Heart right ventricle (tissue), 16 donors: ENCODE measurements around the gene CARMIL1. TPM values are rescaled to one million over a fixed set of nuclear protein-coding genes. Genes with fewer than 3 reads are reported as not detected.

Experiments used
- ATAC-seq, 8 donors: fragments of 200-7000 bp; cut with Tn5 transposase; one replicate each; pipeline ENCODE4 v1.9.1; 2020; ENCODE audit warnings: mild to moderate bottlenecking in 8 of 8, moderate library complexity in 8 of 8, moderate number of reproducible peaks in 1 of 8
- DNase-seq, 2 donors: peaks; one replicate each; pipeline ENCODE4 v3.0.0-alpha.2; 2020
- H3K27ac ChIP-seq, 10 donors: fragments of 200-600 bp; sonication (generic) in 2 of 10; one replicate each; pipeline versions ENCODE4 v1.5.0 to v1.8.0; 2020 to 2022; ENCODE audit warnings: mild to moderate bottlenecking in 3 of 10
- H3K27me3 ChIP-seq, 7 donors: fragments of 200-600 bp; one replicate each; pipeline ENCODE4 v1.8.0; 2021 to 2022; ENCODE audit warnings: mild to moderate bottlenecking in 2 of 7
- H3K36me3 ChIP-seq, 9 donors: fragments of 200-600 bp; sonication (generic) in 1 of 9; one replicate each; pipeline versions ENCODE4 v1.5.0 to v1.8.0; 2020 to 2022; ENCODE audit warnings: mild to moderate bottlenecking in 2 of 9
- H3K4me1 ChIP-seq, 9 donors: fragments of 200-600 bp; sonication (generic) in 1 of 9; one replicate each; pipeline versions ENCODE4 v1.5.0 to v1.8.0; 2020 to 2022; ENCODE audit warnings: mild to moderate bottlenecking in 4 of 9
- H3K4me3 ChIP-seq, 10 donors: fragments of 200-600 bp; sonication (generic) in 2 of 10; one replicate each; pipeline versions ENCODE4 v1.5.0 to v1.8.0; 2020 to 2022; ENCODE audit warnings: mild to moderate bottlenecking in 7 of 10, moderate library complexity in 2 of 10
- H3K9me3 ChIP-seq, 11 donors: fragments of 200-600 bp in 10 of 11; sonication (generic) in 2 of 11; one replicate each; pipeline versions ENCODE4 v1.5.0 to v1.8.0; 2013 to 2022; ENCODE audit warnings: mild to moderate bottlenecking in 2 of 11, control low read depth in 1 of 11, moderate library complexity in 1 of 11
- CTCF ChIP-seq, 9 donors: fragments of 200-600 bp; sonication (generic) in 2 of 9; IDR thresholded peaks; one replicate each; pipeline versions ENCODE4 v1.5.0 to v1.8.0; 2021 to 2022; ENCODE audit warnings: antibody characterized with exemption in 9 of 9, mild to moderate bottlenecking in 5 of 9, moderate library complexity in 1 of 9
- WGBS, 2 donors: extraction: QIAGEN DNeasy Blood & Tissue Kit; methylation state at CpG; one replicate each; pipeline ENCODE4 v1.1.7; 2013; ENCODE audit warnings: inconsistent platforms in 1 of 2; 5-methylcytosine and 5-hydroxymethylcytosine counted together
- intact Hi-C, 10 donors: fragments of 100-400 bp; cut with DNase I; formaldehyde crosslinking; loops; one replicate each; pipeline versions ENCODE4 v1.11.1 to v1.14.2; 2022
- polyA plus RNA-seq, 2 donors: library from polyadenylated mRNA; stranded (reverse); fragments of 200-250 nt; gene quantifications; one replicate each; pipeline ENCODE4 v1.2.3, GENCODE V29; 2013
- total RNA-seq, 10 donors: library from RNA; stranded (reverse); fragmentation: NEBNext Ultra II Directional in 3 of 10; extraction: Animal tissue kit (Norgen Biotek cat#: 25700) in 3 of 10; gene quantifications; one replicate each; pipeline versions ENCODE4 v1.2.1 to v1.2.4, GENCODE V29; 2021 to 2023
- donor health status: Arrhythmogenic right ventricular cardiomyopathy.
- donor health status: ischemic (EF 13 %, LVEDD 7.1; RV severe dilation, severe dysfunction).
- donor health status: healthy with polysubstance abuse.
- donor health status: DM: no; HTN: yes; CAD: no.
- donor health status: DM: no; HTN: no; CAD: no.
- donor health status: ischemic (EF 25% LVEDD 6.9; RV normal size, moderate dysfunction).
- donor health status: ischemic (EF 25% LVEDD 5.7; RV mildly dilated, moderate dysfunction).
- donor health status: healthy.
- donor health status: DM: yes; HTN: yes; CAD: no.
- donor health status: Ischemic cardiomyopathy.
- donor health status: ischemic (EF 35%, LVEDD 5.7; RV mildly dilated, moderate dysfunction).
- donor health status: nonischemic (EF 11% LVEDD 7.7; RV severe dilation, severe dysfunction).
- donor health status: DM: yes; HTN: yes; CAD: no.
- donor health status: PGD.
- donor health status: ischemic (EF 29% LVEDD 5.4; RV normal size, mild dysfunction).
- donor health status: nonischemic (EF 23%, LVEDD 6.1; RV moderate dilation, normal function).

CARMIL1 gene
- total and polyA plus RNA-seq, 12 donors: 1.2 to 10.3 (median 4.1) TPM

- intact Hi-C loops: no loop called here
- TF ChIP-seq CTCF (IDR thresholded peaks at IDR 0.05): peak in 1 of 9 donors; percentile 32
- Histone ChIP-seq H3K4me3 (no peak overlapping the region), H3K36me3 (no peaks in the 10 kb centered on the region), H3K9me3 (no peaks in the 10 kb centered on the region), H3K27me3 (no peaks in the 10 kb centered on the region), H3K4me1 (no peaks in the 10 kb centered on the region), H3K27ac (no peak overlapping the region)
- ATAC-seq (no peak), DNase-seq (no peak)
Observed at GRCh38 chr6:25469797-25470388, 190.7 kb downstream of the CARMIL1 start.

GRCh38 chr6:25472306-25472705, 193.1 kb downstream of the CARMIL1 start:
- H3K27me3 ChIP-seq: no peaks in the 10 kb centered on the region
- 94 to 95% methylated on average over 3 of the region's 3 CpGs for WGBS, 2 donors
- DNase-seq (no peak), ATAC-seq (no peak)
- H3K27ac ChIP-seq: no peak overlapping the region
- intact Hi-C loops: no loop called here
- H3K4me3 ChIP-seq: no peak overlapping the region
- H3K9me3 ChIP-seq: no peaks in the 10 kb centered on the region
- no peaks in the 10 kb centered on the region for H3K36me3 ChIP-seq
- H3K4me1 ChIP-seq: no peaks in the 10 kb centered on the region
- TF ChIP-seq CTCF (IDR thresholded peaks at IDR 0.05): peak in 2 of 9 donors; percentile 15 to 16

GRCh38 chr6:25472906-25473305, 193.7 kb downstream of the CARMIL1 start:
- intact Hi-C loops: no loop called here
- DNase-seq (no peak), ATAC-seq (no peak)
- no peak overlapping the region for H3K27ac ChIP-seq
- no peaks in the 10 kb centered on the region for H3K27me3 ChIP-seq
- no peaks in the 10 kb centered on the region for H3K4me1 ChIP-seq
- no peak overlapping the region for H3K4me3 ChIP-seq
- no peaks in the 10 kb centered on the region for H3K9me3 ChIP-seq
- TF ChIP-seq CTCF (IDR thresholded peaks at IDR 0.05): no peak
- H3K36me3 ChIP-seq: no peaks in the 10 kb centered on the region
- 70 to 75% methylated on average over 3 of the region's 3 CpGs for WGBS, 2 donors

GRCh38 chr6:25473447-25473846, 194.3 kb downstream of the CARMIL1 start:
- 88% methylated on average over 3 of the region's 3 CpGs for WGBS, 2 donors
- no peak for TF ChIP-seq CTCF (IDR thresholded peaks at IDR 0.05)
- no peak for DNase-seq
- no peaks in the 10 kb centered on the region for H3K9me3 ChIP-seq
- no peaks in the 10 kb centered on the region for H3K27me3 ChIP-seq
- H3K4me1 ChIP-seq: no peaks in the 10 kb centered on the region
- no peak overlapping the region for H3K27ac ChIP-seq
- intact Hi-C loops: no loop called here
- no peaks in the 10 kb centered on the region for H3K36me3 ChIP-seq
- no peak overlapping the region for H3K4me3 ChIP-seq
- peak in 1 of 8 donors; percentile 12 for ATAC-seq
